ENCODE results near the gene MPC1L. TPM values are rescaled to one million over a fixed set of nuclear protein-coding genes. Genes with fewer than 3 reads are reported as not detected.
"Not testable (repeated sequence)": the region's sequence is repeated elsewhere in the genome, so short reads cannot be mapped to it uniquely, and the experiment has no call there.

The MPC1L gene
- total RNA-seq, 5 donors from 2014 or later (not counting 1 experiment from before 2014, with no cell fraction given) = not detected

DNA sequence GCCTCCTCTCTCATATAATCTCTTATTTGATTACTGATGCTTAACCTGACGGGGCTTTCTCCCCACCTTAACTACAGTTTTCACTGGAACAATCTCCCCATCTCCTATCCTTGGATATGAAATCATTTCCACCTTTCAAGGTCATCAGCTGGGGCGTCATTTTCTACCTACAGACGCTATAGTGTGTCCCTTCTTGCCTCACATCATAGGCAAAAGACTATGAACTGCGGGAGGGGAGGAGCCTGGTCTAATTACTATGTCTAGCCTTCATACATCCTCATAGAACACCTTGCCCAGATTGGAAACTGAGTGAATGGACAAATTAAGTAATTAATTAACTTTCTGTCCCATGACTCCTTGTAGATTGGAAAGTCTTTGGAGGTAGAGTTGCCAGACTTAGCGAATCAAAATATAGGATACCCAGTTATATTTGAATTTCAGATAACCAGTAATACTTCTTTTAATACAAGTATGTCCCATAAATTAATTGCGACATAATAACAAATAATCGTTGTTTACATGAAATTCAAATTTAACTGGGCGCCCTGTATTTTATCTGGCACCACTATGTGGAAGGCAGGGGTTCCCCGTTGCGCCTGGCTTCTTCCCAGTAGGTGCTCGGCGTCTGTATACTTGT, 43.2 kb upstream of the MPC1L start:
- no peaks in the 10 kb centered on the region for H3K36me3 Mint-ChIP-seq
- H3K9me3 Mint-ChIP-seq = no peaks in the 10 kb centered on the region
- peaks cover 0 to 26% of the 10 kb centered on the region in 2 donors for H3K27me3 Mint-ChIP-seq
- Histone ChIP-seq H3K4me3 (ENCODE audit: control insufficient read depth in 1 of 2, extremely low read depth in 1 of 2, low read length in 1 of 2) (peak overlapping the region; percentile 67 to 82), H3K9me3 (no peaks in the 10 kb centered on the region), H3K27me3 (replicated peaks in 1 of 2; ENCODE audit: control insufficient read depth in 2 of 2, extremely low read depth in 1 of 2, insufficient read depth in 2 of 2, low read length in 1 of 2) (no peaks in the 10 kb centered on the region), H3K27ac (ENCODE audit: low read length) (peak overlapping the region; percentile 76), H3K36me3 (ENCODE audit: control insufficient read depth in 2 of 2, extremely low read depth in 1 of 2, insufficient read depth in 1 of 2, low read length in 1 of 2) (no peaks in the 10 kb centered on the region), H3K4me1 (ENCODE audit: control insufficient read depth in 1 of 2, extremely low read depth in 1 of 2, insufficient read depth in 2 of 2, low read length in 2 of 2) (peaks cover 2 to 9% of the 10 kb centered on the region in 2 experiments)
- ATAC-seq (replicated peaks in 1 of 4) (peak in 3 of 4 experiments; percentile 40 to 47 (median 41)), DNase-seq (no peak)
- peak overlapping the region; percentile 88 to 94 (median 93) for H3K4me3 Mint-ChIP-seq
- POLR2A ChIA-PET = interaction anchor here in 1 of 2 donors (0.5 kb wide), 1 partner anchor 644 kb away, joined by 4 read pairs; no protein-coding TSS in a partner anchor
- 0% methylated on average over 4 of the region's 12 CpGs for WGBS (ENCODE audit: insufficient coverage)
- CTCF ChIA-PET = interaction anchor here (0.9 to 1.4 kb wide), 3 partner anchors 9 to 40 kb away, joined by 4 to 5 read pairs (median 5); no protein-coding TSS in a partner anchor
- peak overlapping the region; percentile 88 to 93 for H3K27ac Mint-ChIP-seq
- peaks cover 20 to 31% (median 23%) of the 10 kb centered on the region in 3 donors for H3K4me1 Mint-ChIP-seq

DNA sequence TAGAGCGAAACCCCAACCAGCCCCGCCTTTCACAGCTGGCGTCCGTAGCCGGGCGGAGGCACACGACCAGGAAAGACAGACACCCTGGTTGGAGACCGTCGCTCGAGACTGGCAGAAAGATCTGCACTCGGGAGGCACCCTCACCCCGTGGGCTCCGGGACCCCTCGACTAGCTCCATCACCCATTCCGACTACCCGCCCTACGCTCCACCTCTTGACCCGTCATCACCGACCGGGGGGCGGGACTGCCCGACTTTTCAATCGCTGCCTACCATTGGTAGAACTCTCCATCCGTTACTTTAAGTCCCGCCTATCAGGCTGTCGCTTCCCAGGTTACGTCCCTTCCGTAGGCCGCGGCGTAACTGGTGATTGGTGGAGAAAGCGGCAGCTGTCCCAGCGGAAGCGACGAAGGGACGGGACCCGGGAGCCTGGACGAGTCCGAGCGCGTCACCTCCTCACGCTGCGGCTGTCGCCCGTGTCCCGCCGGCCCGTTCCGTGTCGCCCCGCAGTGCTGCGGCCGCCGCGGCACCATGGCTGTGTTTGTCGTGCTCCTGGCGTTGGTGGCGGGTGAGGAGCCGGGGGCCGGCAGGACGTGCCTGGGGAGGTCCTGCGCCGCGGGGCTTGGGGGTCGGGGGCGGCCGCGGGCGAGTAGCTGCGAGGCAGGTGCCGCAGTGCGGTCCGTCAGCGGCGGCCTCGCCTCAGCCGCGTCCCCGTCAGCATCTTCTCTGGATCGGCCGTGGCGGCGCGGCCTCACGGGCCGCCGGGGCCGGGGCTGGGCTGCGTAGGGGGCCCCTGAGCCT, 42.5 kb upstream of the MPC1L start, which contains the start of gene ATP6AP2:
ATP6AP2 (plus strand) TSS at position 434 of the 799 bp plus-strand sequence; CDS start at position 530, 96 bp downstream.
- ChIA-PET CTCF (interaction anchor here (0.6 to 1.4 kb wide), 4 partner anchors 10 to 753 kb away, joined by 4 to 6 read pairs (median 5); no protein-coding TSS in a partner anchor), POLR2A (interaction anchor here in 1 of 2 donors (0.6 to 0.7 kb wide), 2 partner anchors 37 to 534 kb away, joined by 3 to 4 read pairs; no protein-coding TSS in a partner anchor)
- Mint-ChIP-seq H3K27me3 (peaks cover 0 to 30% of the 10 kb centered on the region in 2 donors), H3K9me3 (no peaks in the 10 kb centered on the region), H3K4me1 (peaks cover 20 to 35% (median 28%) of the 10 kb centered on the region in 3 donors), H3K36me3 (no peaks in the 10 kb centered on the region), H3K4me3 (peak within 1 kb of the TSS; percentile 88 to 94 (median 93)), H3K27ac (peak within 1 kb of the TSS; percentile 88 to 93)
- DNase-seq = peak; percentile 71 to 93 (median 84)
- 0% methylated on average over 43 of the region's 89 CpGs for WGBS (ENCODE audit: insufficient coverage)
- H3K27me3 ChIP-seq (replicated peaks in 1 of 2; ENCODE audit: control insufficient read depth in 2 of 2, extremely low read depth in 1 of 2, insufficient read depth in 2 of 2, low read length in 1 of 2) = no peaks in the 10 kb centered on the region
- no peaks in the 10 kb centered on the region for H3K9me3 ChIP-seq
- ATAC-seq (replicated peaks in 1 of 4) = peak; percentile 95 to 97 (median 96)
- H3K27ac ChIP-seq (ENCODE audit: low read length) = peak within 1 kb of the TSS; percentile 76
- no peaks in the 10 kb centered on the region for H3K36me3 ChIP-seq (ENCODE audit: control insufficient read depth in 2 of 2, extremely low read depth in 1 of 2, insufficient read depth in 1 of 2, low read length in 1 of 2)
- H3K4me3 ChIP-seq (ENCODE audit: control insufficient read depth in 1 of 2, extremely low read depth in 1 of 2, low read length in 1 of 2) = peak within 1 kb of the TSS; percentile 67 to 82
- peaks cover 2 to 9% of the 10 kb centered on the region in 2 experiments for H3K4me1 ChIP-seq (ENCODE audit: control insufficient read depth in 1 of 2, extremely low read depth in 1 of 2, insufficient read depth in 2 of 2, low read length in 2 of 2)

DNA sequence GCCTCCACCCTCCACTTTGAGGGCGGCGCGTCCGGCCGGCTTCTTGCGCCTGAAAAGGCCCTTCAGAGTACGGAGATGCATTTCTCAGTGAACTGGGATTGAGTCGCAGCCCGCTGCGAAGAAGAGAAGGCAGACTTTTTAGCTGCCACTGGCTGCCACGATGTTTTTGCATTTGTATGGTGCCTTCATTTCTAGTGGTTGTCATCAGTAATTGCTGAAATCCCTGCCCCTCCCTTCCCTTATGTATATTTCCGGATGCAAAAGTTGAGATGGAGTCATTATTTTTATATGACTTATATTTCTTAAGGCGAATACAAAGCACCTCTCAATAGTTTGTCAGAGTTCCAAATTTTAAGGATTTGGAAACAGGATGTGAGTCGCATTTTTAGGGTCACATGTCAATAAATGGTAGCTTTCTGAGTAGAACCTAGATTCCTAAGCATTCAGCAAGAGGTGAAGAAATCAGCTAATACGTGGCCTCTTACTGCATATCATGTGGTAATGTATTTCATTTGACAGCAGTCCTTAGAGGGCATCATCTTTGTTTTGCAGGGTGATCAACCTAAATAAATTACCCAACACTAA, 41.8 kb upstream of the MPC1L start:
- Mint-ChIP-seq H3K4me1 (peaks cover 25 to 42% (median 35%) of the 10 kb centered on the region in 3 donors), H3K27me3 (peaks cover 0 to 36% of the 10 kb centered on the region in 2 donors), H3K4me3 (peak overlapping the region; percentile 72 to 94 (median 93)), H3K36me3 (no peaks in the 10 kb centered on the region), H3K27ac (peak overlapping the region in 1 of 2 donors; percentile 55), H3K9me3 (no peaks in the 10 kb centered on the region)
- peaks cover 2 to 9% of the 10 kb centered on the region in 2 experiments for H3K4me1 ChIP-seq (ENCODE audit: control insufficient read depth in 1 of 2, extremely low read depth in 1 of 2, insufficient read depth in 2 of 2, low read length in 2 of 2)
- H3K27ac ChIP-seq (ENCODE audit: low read length) = peak overlapping the region; percentile 53
- no peaks in the 10 kb centered on the region for H3K27me3 ChIP-seq (replicated peaks in 1 of 2; ENCODE audit: control insufficient read depth in 2 of 2, extremely low read depth in 1 of 2, insufficient read depth in 2 of 2, low read length in 1 of 2)
- 0% methylated on average over 8 of the region's 15 CpGs for WGBS (ENCODE audit: insufficient coverage)
- POLR2A ChIA-PET = interaction anchor here in 1 of 2 donors (0.7 kb wide), 1 partner anchor 534 kb away, joined by 4 read pairs; no protein-coding TSS in a partner anchor
- CTCF ChIA-PET = interaction anchor here (0.6 to 1.4 kb wide), 3 partner anchors 11 to 752 kb away, joined by 3 to 6 read pairs (median 5); no protein-coding TSS in a partner anchor
- no peaks in the 10 kb centered on the region for H3K36me3 ChIP-seq (ENCODE audit: control insufficient read depth in 2 of 2, extremely low read depth in 1 of 2, insufficient read depth in 1 of 2, low read length in 1 of 2)
- peak in 21 of 35 experiments; percentile 1 to 53 (median 10) for DNase-seq
- ATAC-seq (replicated peaks in 1 of 4) = peak; percentile 4 to 31 (median 12)
- no peaks in the 10 kb centered on the region for H3K9me3 ChIP-seq
- H3K4me3 ChIP-seq (ENCODE audit: control insufficient read depth in 1 of 2, extremely low read depth in 1 of 2, low read length in 1 of 2) = peak overlapping the region in 1 of 2 donors; percentile 82

DNA sequence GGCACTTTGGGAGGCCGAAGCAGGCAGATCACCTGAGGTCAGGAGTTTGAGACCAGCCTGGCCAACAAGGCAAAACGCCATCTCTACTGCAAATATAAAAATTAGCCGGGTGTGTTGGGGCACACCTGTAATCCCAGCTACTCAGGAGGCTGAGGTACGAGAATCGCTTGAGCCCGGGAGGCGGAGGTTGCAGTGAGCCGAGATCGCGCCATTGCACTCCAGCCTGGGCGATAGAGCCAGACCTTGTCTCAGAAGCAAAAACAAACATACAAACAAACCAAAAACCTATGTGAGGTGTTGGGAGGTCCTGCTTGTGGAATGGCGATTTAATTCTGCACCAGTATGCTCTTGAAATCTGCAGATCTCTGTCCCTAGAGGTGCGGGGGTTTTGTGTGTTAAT, 41.0 kb upstream of the MPC1L start:
- H3K36me3 Mint-ChIP-seq; H3K36me3 ChIP-seq (ENCODE audit: control insufficient read depth in 2 of 2, extremely low read depth in 1 of 2, insufficient read depth in 1 of 2, low read length in 1 of 2); H3K4me1 ChIP-seq (ENCODE audit: control insufficient read depth in 1 of 2, extremely low read depth in 1 of 2, insufficient read depth in 2 of 2, low read length in 2 of 2); H3K9me3 ChIP-seq; H3K9me3 Mint-ChIP-seq; DNase-seq; H3K27me3 ChIP-seq (replicated peaks in 1 of 2; ENCODE audit: control insufficient read depth in 2 of 2, extremely low read depth in 1 of 2, insufficient read depth in 2 of 2, low read length in 1 of 2); H3K27ac ChIP-seq (ENCODE audit: low read length); H3K27ac Mint-ChIP-seq; ATAC-seq (replicated peaks in 1 of 4); POLR2A ChIA-PET; H3K4me3 ChIP-seq (ENCODE audit: control insufficient read depth in 1 of 2, extremely low read depth in 1 of 2, low read length in 1 of 2): not testable (repeated sequence)
- no CpG with 5 or more reads among the region's 13 CpGs for WGBS (ENCODE audit: insufficient coverage)
- CTCF ChIA-PET = interaction anchor here in 1 of 2 donors (0.8 kb wide), 1 partner anchor 38 kb away, joined by 3 read pairs; no protein-coding TSS in a partner anchor
- Mint-ChIP-seq H3K4me1 (peaks cover 26 to 46% (median 35%) of the 10 kb centered on the region in 3 donors), H3K27me3 (peaks cover 0 to 36% of the 10 kb centered on the region in 2 donors), H3K4me3 (peak overlapping the region; percentile 72 to 94 (median 93))

DNA sequence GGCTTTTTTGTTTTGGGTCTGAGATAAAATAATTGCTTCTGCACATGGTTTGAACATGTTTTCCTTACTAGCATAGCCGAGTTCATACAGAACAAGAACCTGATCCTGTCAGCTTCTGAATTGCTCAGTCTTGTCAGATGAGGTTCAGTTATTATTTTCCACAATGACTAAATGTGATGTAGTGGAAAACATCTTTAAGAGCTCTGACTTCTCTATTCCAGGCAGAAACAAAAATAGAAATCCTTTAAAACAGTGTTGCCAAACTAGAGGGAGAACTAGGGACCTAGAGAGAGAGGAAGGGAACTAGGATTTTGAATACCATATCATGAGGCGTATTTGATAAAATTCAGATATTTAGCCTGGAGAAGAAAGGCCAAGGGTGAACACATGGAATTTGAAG, 40.4 kb upstream of the MPC1L start:
- no peak overlapping the region for H3K27ac ChIP-seq (ENCODE audit: low read length)
- no peak overlapping the region for H3K4me3 ChIP-seq (ENCODE audit: control insufficient read depth in 1 of 2, extremely low read depth in 1 of 2, low read length in 1 of 2)
- Mint-ChIP-seq H3K36me3 (no peaks in the 10 kb centered on the region), H3K27ac (no peak overlapping the region), H3K27me3 (peaks cover 0 to 36% of the 10 kb centered on the region in 2 donors), H3K4me1 (peaks cover 26 to 52% (median 42%) of the 10 kb centered on the region in 3 donors), H3K4me3 (peak overlapping the region; percentile 24 to 94 (median 53)), H3K9me3 (no peaks in the 10 kb centered on the region)
- POLR2A ChIA-PET = no interaction called here
- no peaks in the 10 kb centered on the region for H3K27me3 ChIP-seq (replicated peaks in 1 of 2; ENCODE audit: control insufficient read depth in 2 of 2, extremely low read depth in 1 of 2, insufficient read depth in 2 of 2, low read length in 1 of 2)
- DNase-seq (no peak), ATAC-seq (replicated peaks in 1 of 4) (no peak)
- H3K4me1 ChIP-seq (ENCODE audit: control insufficient read depth in 1 of 2, extremely low read depth in 1 of 2, insufficient read depth in 2 of 2, low read length in 2 of 2) = peaks cover 3 to 9% of the 10 kb centered on the region in 2 experiments
- WGBS (ENCODE audit: insufficient coverage) = no CpG with 5 or more reads among the region's 2 CpGs
- H3K36me3 ChIP-seq (ENCODE audit: control insufficient read depth in 2 of 2, extremely low read depth in 1 of 2, insufficient read depth in 1 of 2, low read length in 1 of 2) = no peaks in the 10 kb centered on the region
- H3K9me3 ChIP-seq = no peaks in the 10 kb centered on the region
- CTCF ChIA-PET = no interaction called here

All from T-cell (primary cell).